Measurements from ENCODE around the gene KLHL40.

DNA sequence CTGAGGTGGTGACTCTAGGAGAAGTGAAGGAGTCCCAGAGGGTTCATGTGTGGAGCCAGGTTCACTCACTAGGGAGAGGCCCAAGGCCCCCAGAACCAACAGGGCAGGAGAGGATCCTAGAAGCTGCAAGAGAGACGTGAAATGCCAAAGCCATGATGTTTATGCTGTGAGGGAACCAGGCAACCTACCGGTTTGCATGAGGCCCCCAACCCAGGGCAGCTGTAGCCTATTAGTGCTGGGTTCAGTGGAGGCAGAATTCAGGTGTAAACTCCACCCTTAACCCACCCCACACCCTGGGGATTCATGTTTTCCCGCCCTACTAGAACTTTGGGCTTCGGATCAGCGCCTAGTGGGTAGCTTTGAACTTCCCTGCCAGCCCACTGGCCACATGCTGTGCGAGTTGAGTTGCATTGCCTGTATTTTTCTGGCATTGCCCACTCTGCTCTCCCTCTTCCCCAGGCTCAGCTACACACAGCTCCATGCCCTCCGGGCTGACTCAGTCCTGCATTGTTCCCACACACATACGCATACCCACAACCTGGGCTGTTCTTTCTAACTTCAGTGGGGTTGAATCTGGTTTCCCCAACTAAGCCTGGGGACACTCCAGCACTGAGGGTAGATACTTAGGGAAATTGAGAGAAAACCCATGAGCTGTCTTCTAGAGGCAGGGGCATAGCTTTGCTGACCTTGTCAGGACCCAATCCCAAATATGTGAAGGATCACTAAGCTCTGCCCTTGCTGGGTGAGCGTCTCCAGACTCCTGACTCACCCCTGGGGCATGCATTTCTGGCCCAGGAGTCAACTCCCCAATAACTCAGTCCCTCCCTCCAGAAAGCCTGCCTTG lies 33.9 kb upstream of the KLHL40 start:
- TF ChIP-seq, protein P1, sequence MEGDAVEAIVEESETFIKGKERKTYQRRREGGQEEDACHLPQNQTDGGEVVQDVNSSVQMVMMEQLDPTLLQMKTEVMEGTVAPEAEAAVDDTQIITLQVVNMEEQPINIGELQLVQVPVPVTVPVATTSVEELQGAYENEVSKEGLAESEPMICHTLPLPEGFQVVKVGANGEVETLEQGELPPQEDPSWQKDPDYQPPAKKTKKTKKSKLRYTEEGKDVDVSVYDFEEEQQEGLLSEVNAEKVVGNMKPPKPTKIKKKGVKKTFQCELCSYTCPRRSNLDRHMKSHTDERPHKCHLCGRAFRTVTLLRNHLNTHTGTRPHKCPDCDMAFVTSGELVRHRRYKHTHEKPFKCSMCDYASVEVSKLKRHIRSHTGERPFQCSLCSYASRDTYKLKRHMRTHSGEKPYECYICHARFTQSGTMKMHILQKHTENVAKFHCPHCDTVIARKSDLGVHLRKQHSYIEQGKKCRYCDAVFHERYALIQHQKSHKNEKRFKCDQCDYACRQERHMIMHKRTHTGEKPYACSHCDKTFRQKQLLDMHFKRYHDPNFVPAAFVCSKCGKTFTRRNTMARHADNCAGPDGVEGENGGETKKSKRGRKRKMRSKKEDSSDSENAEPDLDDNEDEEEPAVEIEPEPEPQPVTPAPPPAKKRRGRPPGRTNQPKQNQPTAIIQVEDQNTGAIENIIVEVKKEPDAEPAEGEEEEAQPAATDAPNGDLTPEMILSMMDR (conservative IDR thresholded peaks at IDR 0.05 in 1 of 2, IDR thresholded peaks at IDR 0.05 in 1 of 2; ENCODE audit: extremely low read depth in 1 of 2, insufficient read depth in 1 of 2, low read depth in 1 of 2, low read length in 2 of 2) = no peak
- no peak for TF ChIP-seq EZH2 (IDR thresholded peaks at IDR 0.05; ENCODE audit: borderline replicate concordance, low read length)
